Upper lobe of left lung (tissue), 4 donors: Measurements from ENCODE around the gene TNRC6C.

Source experiments
- EP300 ChIP-seq, 4 donors: sonication (generic); formaldehyde crosslinking; IDR thresholded peaks; one replicate each; pipeline ENCODE4 v1.5.1; 2017; ENCODE audit warnings: antibody characterized with exemption in 4 of 4, control low read depth in 2 of 4
- POLR2A ChIP-seq, 4 donors: fragments of 450-650 bp; IDR thresholded peaks; one replicate each; pipeline ENCODE4 v1.5.1; 2016 to 2017; ENCODE audit warnings: antibody characterized with exemption in 4 of 4, mild to moderate bottlenecking in 2 of 4
- POLR2AphosphoS5 ChIP-seq, 2 donors: sonication (generic); formaldehyde crosslinking; IDR thresholded peaks; one replicate each; pipeline ENCODE4 v1.5.1; 2017; ENCODE audit warnings: antibody characterized with exemption in 2 of 2
- TF ChIP-seq, protein P1 (sequence below), 6 experiments: fragments of 450-650 bp in 4 of 6; fragments of 200-600 bp in 2 of 6; sonication (generic) in 2 of 6; IDR thresholded peaks; one replicate each; pipeline ENCODE4 v1.5.1; 2016 to 2019; ENCODE audit warnings: antibody characterized with exemption in 6 of 6

DNA sequence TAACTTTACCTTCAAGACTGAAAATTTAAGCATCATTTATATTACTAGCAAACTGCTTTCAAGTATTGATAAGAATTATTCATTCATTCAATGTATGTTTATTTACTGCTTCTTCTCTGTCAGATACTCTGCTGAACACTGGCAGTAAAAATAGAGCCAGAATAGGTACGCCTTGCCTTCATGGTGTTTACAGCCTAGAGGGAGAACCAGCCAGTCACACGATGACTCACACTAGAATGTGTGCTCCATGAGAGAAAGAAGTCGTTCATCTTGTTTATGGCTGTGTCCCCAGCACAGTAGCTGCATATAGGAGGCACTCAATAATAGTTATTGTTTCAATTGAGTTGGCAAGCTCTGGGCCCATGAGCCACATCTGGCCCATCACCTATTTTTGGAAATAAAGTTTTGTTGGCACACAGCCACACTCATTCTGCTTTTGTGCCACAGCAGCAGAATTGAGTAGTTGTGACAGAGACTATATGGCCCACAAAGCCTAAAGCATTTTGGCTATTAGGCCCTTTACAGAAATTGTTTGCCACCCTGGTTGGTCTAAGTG lies 85.9 kb downstream of the TNRC6C start:
- TF ChIP-seq, protein P1, sequence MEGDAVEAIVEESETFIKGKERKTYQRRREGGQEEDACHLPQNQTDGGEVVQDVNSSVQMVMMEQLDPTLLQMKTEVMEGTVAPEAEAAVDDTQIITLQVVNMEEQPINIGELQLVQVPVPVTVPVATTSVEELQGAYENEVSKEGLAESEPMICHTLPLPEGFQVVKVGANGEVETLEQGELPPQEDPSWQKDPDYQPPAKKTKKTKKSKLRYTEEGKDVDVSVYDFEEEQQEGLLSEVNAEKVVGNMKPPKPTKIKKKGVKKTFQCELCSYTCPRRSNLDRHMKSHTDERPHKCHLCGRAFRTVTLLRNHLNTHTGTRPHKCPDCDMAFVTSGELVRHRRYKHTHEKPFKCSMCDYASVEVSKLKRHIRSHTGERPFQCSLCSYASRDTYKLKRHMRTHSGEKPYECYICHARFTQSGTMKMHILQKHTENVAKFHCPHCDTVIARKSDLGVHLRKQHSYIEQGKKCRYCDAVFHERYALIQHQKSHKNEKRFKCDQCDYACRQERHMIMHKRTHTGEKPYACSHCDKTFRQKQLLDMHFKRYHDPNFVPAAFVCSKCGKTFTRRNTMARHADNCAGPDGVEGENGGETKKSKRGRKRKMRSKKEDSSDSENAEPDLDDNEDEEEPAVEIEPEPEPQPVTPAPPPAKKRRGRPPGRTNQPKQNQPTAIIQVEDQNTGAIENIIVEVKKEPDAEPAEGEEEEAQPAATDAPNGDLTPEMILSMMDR (IDR thresholded peaks at IDR 0.05), result no peak
- TF ChIP-seq POLR2AphosphoS5 (IDR thresholded peaks at IDR 0.05) (no peak), POLR2A (IDR thresholded peaks at IDR 0.05) (no peak), EP300 (IDR thresholded peaks at IDR 0.05) (no peak)
